IMR-90 (cell line): ENCODE measurements around the gene OR5AK2. TPM values are rescaled to one million over a fixed set of nuclear protein-coding genes. Genes with fewer than 3 reads are reported as not detected.

ENCODE experiments used
- ATAC-seq: fragments of 200-7000 bp; cut with Tn5 transposase; 2 replicates; pipeline ENCODE4 v1.9.1; 2020; ENCODE audit warnings: low read depth, mild to moderate bottlenecking, moderate library complexity
- BruUV-seq: library from RNA; stranded (reverse); fragments of 400-500 nt; replicated peaks from 2 replicates; lab custom pipeline; 2021; lab: Mats Ljungman, UMichigan
- CTCF ChIA-PET: fragments of 300-600 bp; formaldehyde crosslinking; extraction: SDS; loops from one replicate; lab custom pipeline; 2021; ENCODE audit warnings: antibody characterized with exemption; lab: Yijun Ruan, JAX
- POLR2A ChIA-PET: fragments of 300-600 bp; sonication (Branson Sonifier 250); formaldehyde crosslinking; loops from one replicate; lab custom pipeline; 2022; ENCODE audit warnings: antibody characterized with exemption; ENCODE audit not compliant: unreplicated experiment; lab: Charles Lee
- DNase-seq: peaks from one replicate; pipeline ENCODE4 v3.0.0; 2013
- H2AFZ ChIP-seq: replicated peaks from 2 replicates; pipeline ENCODE3; 2013; ENCODE audit warnings: low read length, mild to moderate bottlenecking; ENCODE audit not compliant: poor library complexity
- H2AK5ac ChIP-seq: 2 replicates; pipeline ENCODE4 v1.6.1; 2013; ENCODE audit warnings: low read depth, low read length, inconsistent platforms
- H2AK9ac ChIP-seq: replicated peaks from 2 replicates; pipeline ENCODE3; 2013; ENCODE audit warnings: mild to moderate bottlenecking, low read depth, low read length, moderate library complexity; ENCODE audit not compliant: poor library complexity
- H2BK120ac ChIP-seq: 2 replicates; pipeline ENCODE4 v1.6.1; 2013; ENCODE audit warnings: low read depth, low read length, inconsistent platforms
- H2BK15ac ChIP-seq: 3 replicates; pipeline ENCODE4 v1.6.1; 2013; ENCODE audit warnings: low read depth, low read length, inconsistent platforms
- H2BK20ac ChIP-seq: 2 replicates; pipeline ENCODE4 v1.6.1; 2013; ENCODE audit warnings: low read depth, mild to moderate bottlenecking, inconsistent platforms, low read length, moderate library complexity
- H2BK5ac ChIP-seq: 2 replicates; pipeline ENCODE4 v1.6.1; 2013; ENCODE audit warnings: mild to moderate bottlenecking, low read depth, low read length, inconsistent platforms; ENCODE audit not compliant: poor library complexity, severe bottlenecking
- H3K14ac ChIP-seq: replicated peaks from 2 replicates; pipeline ENCODE4 v1.6.1; 2013; ENCODE audit warnings: low read depth, low read length, inconsistent platforms
- H3K18ac ChIP-seq: 2 replicates; pipeline ENCODE4 v1.6.1; 2013; ENCODE audit warnings: low read depth, low read length, control low read depth
- H3K23ac ChIP-seq: 2 replicates; pipeline ENCODE4 v1.6.1; 2013; ENCODE audit warnings: low read depth, low read length, inconsistent platforms
- H3K27ac ChIP-seq: 2 replicates; pipeline ENCODE4 v1.5.1; 2013; ENCODE audit warnings: mild to moderate bottlenecking, control low read depth, low read length; ENCODE audit not compliant: insufficient read depth
- H3K27me3 ChIP-seq: 2 replicates; pipeline ENCODE4 v1.6.1; 2013; ENCODE audit warnings: low read length; ENCODE audit not compliant: control insufficient read depth, insufficient read depth
- H3K36me3 ChIP-seq: 2 replicates; pipeline ENCODE4 v1.6.1; 2013; ENCODE audit warnings: low read length, mixed read lengths; ENCODE audit not compliant: control insufficient read depth, insufficient read depth
- H3K4ac ChIP-seq: 2 replicates; pipeline ENCODE4 v1.6.1; 2013; ENCODE audit warnings: low read depth, low read length, inconsistent platforms
- H3K4me1 ChIP-seq: 2 replicates; pipeline ENCODE4 v1.6.1; 2013; ENCODE audit warnings: low read length, mixed read lengths; ENCODE audit not compliant: control insufficient read depth, insufficient read depth
- H3K4me2 ChIP-seq: 2 replicates; pipeline ENCODE4 v1.6.1; 2013; ENCODE audit warnings: low read depth, mild to moderate bottlenecking, control low read depth, low read length, moderate library complexity
- H3K4me3 ChIP-seq: 2 replicates; pipeline ENCODE4 v1.5.1; 2013; ENCODE audit warnings: low read depth, mild to moderate bottlenecking, control low read depth, low read length, moderate library complexity; ENCODE audit not compliant: insufficient read depth
- H3K56ac ChIP-seq: 2 replicates; pipeline ENCODE4 v1.6.1; 2013; ENCODE audit warnings: low read length, inconsistent platforms; ENCODE audit not compliant: insufficient read depth; ENCODE audit errors: extremely low read depth
- H3K79me1 ChIP-seq, 2 experiments: 2 replicates each; pipeline ENCODE4 v1.6.1; 2013; ENCODE audit warnings: low read length in 2 of 2, inconsistent platforms in 1 of 2, low read depth in 1 of 2
- H3K9ac ChIP-seq: 2 replicates; pipeline ENCODE4 v1.6.1; 2013; ENCODE audit warnings: low read depth, low read length, control low read depth
- H3K9me1 ChIP-seq: 2 replicates; pipeline ENCODE4 v1.6.1; 2013; ENCODE audit warnings: low read length, inconsistent platforms; ENCODE audit not compliant: insufficient read depth
- H3K9me3 ChIP-seq: 2 replicates; pipeline ENCODE4 v1.6.1; 2013; ENCODE audit warnings: low read length; ENCODE audit not compliant: control insufficient read depth, insufficient read depth
- H4K20me1 ChIP-seq: 2 replicates; pipeline ENCODE4 v1.6.1; 2013; ENCODE audit warnings: low read length, inconsistent platforms; ENCODE audit not compliant: insufficient read depth
- H4K5ac ChIP-seq: 2 replicates; pipeline ENCODE4 v1.6.1; 2013; ENCODE audit warnings: mild to moderate bottlenecking, low read depth, low read length, control low read depth
- H4K8ac ChIP-seq, 2 experiments: 2 replicates each; pipeline ENCODE4 v1.6.1; 2013; ENCODE audit warnings: low read depth in 2 of 2, low read length in 2 of 2, control low read depth in 1 of 2, inconsistent platforms in 1 of 2
- H4K91ac ChIP-seq: 2 replicates; pipeline ENCODE4 v1.6.1; 2013; ENCODE audit warnings: low read depth, low read length, inconsistent platforms; ENCODE audit not compliant: insufficient read depth
- MAFK ChIP-seq: IDR thresholded peaks from 2 replicates; pipeline ENCODE4 v1.6.1; 2012; ENCODE audit warnings: low read depth, low read length, improper control_type of control experiment
- RCOR1 ChIP-seq: IDR thresholded peaks from 2 replicates; pipeline ENCODE4 v1.6.1; 2012; ENCODE audit warnings: mild to moderate bottlenecking, low read length, improper control_type of control experiment; ENCODE audit not compliant: insufficient replicate concordance
- dilution Hi-C: fragments of 300-500 bp; cut with HindIII; formaldehyde crosslinking; loops from one replicate; pipeline ENCODE4 v1.14.3; 2018; ENCODE audit warnings: low sequenced_read_pairs; ENCODE audit not compliant: unreplicated experiment
- in situ Hi-C: fragments of 300-500 bp; cut with MboI; formaldehyde crosslinking; loops from 3 replicates; pipeline ENCODE4 v1.14.3; 2019; ENCODE audit warnings: low sequenced_read_pairs, inconsistent platforms, mixed read lengths
- intact Hi-C: fragments of 100-400 bp; cut with micrococcal nuclease; formaldehyde crosslinking; loops from 2 replicates; pipeline ENCODE4 v1.10.0; 2022
- polyA plus RNA-seq, 3 experiments: library from polyadenylated mRNA; depleted of rRNA; stranded (reverse); fragments of >200 nt; gene quantifications; 2 replicates each; pipeline ENCODE4 v1.2.3, GENCODE V29; 2012; ENCODE audit warnings: low replicate concordance in 1 of 3
- total RNA-seq: library from RNA; depleted of rRNA; stranded (reverse); fragments of >200 nt; gene quantifications from 2 replicates; pipeline ENCODE4 v1.2.3, GENCODE V29; 2012

OR5AK2 gene
- total and polyA plus RNA-seq, 2 of the 4 experiments (the other 2 are of a cell fraction): not detected

- TF ChIP-seq MAFK (0 out of 2 replicates have a peak, but pooled peaks have one; percentile 45), RCOR1 (no peak)
- no TSS peak for BruUV-seq
- Histone ChIP-seq H4K91ac (no peak overlapping the region), H3K4me1 (no peaks in the 10 kb centered on the region), H2AK5ac (no peak overlapping the region), H3K23ac (no peak overlapping the region), H3K9me1 (no peaks in the 10 kb centered on the region), H3K27me3 (no peaks in the 10 kb centered on the region), H4K20me1 (no peaks in the 10 kb centered on the region), H3K4me2 (no peak overlapping the region), H2AFZ (no peak overlapping the region), H2BK120ac (no peak overlapping the region), H2BK5ac (no peak overlapping the region), H3K14ac (no peak overlapping the region), H2BK20ac (no peak overlapping the region), H3K36me3 (no peaks in the 10 kb centered on the region), H3K4me3 (no peak overlapping the region), H2AK9ac (no peak overlapping the region), H4K5ac (no peak overlapping the region), H3K79me1 (no peaks in the 10 kb centered on the region), H3K18ac (no peak overlapping the region), H3K9ac (no peak overlapping the region), H2BK15ac (no peak overlapping the region), H3K4ac (no peak overlapping the region), H3K9me3 (no peaks in the 10 kb centered on the region), H3K27ac (no peak overlapping the region), H4K8ac (no peak overlapping the region), H3K56ac (no peak overlapping the region)
- in situ Hi-C loops: no loop called here
- ATAC-seq (no peak), DNase-seq (no peak)
- POLR2A ChIA-PET: no interaction called here
- CTCF ChIA-PET: no interaction called here
- intact Hi-C loops: no loop called here
- dilution Hi-C loops: no loop called here
These were observed 27.1 kb upstream of the OR5AK2 start for GRCh38 chr11:56961609-56962008.
